Left lung (tissue), 10 donors: Measurements from ENCODE around the gene CTDSPL. TPM values are rescaled to one million over a fixed set of nuclear protein-coding genes. Genes with fewer than 3 reads are reported as not detected.
"Not testable (repeated sequence)": the region's sequence is repeated elsewhere in the genome, so short reads cannot be mapped to it uniquely, and the experiment has no call there.

Experiments used
- ATAC-seq: fragments of 200-7000 bp; cut with Tn5 transposase; one replicate; pipeline ENCODE4 v1.9.1; 2020; ENCODE audit warnings: moderate library complexity
- DNase-seq, 4 donors: peaks; one replicate each; pipeline ENCODE4 v3.0.0-alpha.2; 2013 to 2020
- H3K27ac ChIP-seq, 2 donors: fragments of 200-600 bp; sonication (generic) in 1 of 2; one replicate each; pipeline versions ENCODE4 v1.5.0 to v1.8.0; 2020 to 2021
- H3K27me3 ChIP-seq, 2 donors: fragments of 200-600 bp; sonication (generic) in 1 of 2; one replicate each; pipeline versions ENCODE4 v1.5.0 to v1.8.0; 2020 to 2021
- H3K36me3 ChIP-seq, 2 donors: fragments of 200-600 bp; sonication (generic) in 1 of 2; one replicate each; pipeline versions ENCODE4 v1.5.0 to v1.8.0; 2020 to 2021
- H3K4me1 ChIP-seq, 2 donors: fragments of 200-600 bp; one replicate each; pipeline ENCODE4 v1.8.0; 2021
- H3K4me3 ChIP-seq, 2 donors: fragments of 200-600 bp; sonication (generic) in 1 of 2; one replicate each; pipeline versions ENCODE4 v1.5.0 to v1.8.0; 2020 to 2021; ENCODE audit warnings: mild to moderate bottlenecking in 1 of 2
- H3K9me3 ChIP-seq, 2 donors: fragments of 200-600 bp; sonication (generic) in 1 of 2; one replicate each; pipeline versions ENCODE4 v1.5.0 to v1.8.0; 2020 to 2021
- CTCF ChIP-seq, 2 donors: fragments of 200-600 bp; sonication (generic) in 1 of 2; IDR thresholded peaks; one replicate each; pipeline versions ENCODE4 v1.5.0 to v1.8.0; 2021; ENCODE audit warnings: antibody characterized with exemption in 2 of 2
- intact Hi-C, 2 donors: fragments of 100-400 bp; cut with DNase I; formaldehyde crosslinking; loops; one replicate each; pipeline versions ENCODE4 v1.11.2 to v1.14.2; 2022
- polyA plus RNA-seq, 6 donors: library from polyadenylated mRNA; unstranded; fragments of 120-200 nt; gene quantifications; one replicate each; pipeline ENCODE4 v1.2.1, GENCODE V29; 2013; ENCODE audit not compliant: insufficient read length in 6 of 6
- total RNA-seq, 2 donors: library from RNA; stranded (reverse); fragmentation: NEBNext Ultra II Directional; extraction: Animal tissue kit (Norgen Biotek cat#: 25700); gene quantifications; one replicate each; pipeline ENCODE4 v1.2.1, GENCODE V29; 2021
- donor health status: DM: no; HTN: yes; CAD: no.
- donor health status: DM: no; HTN: no; CAD: no.

The CTDSPL gene
- total and polyA plus RNA-seq, 8 donors, result 46.9 to 122 (median 115) TPM

- peaks cover 0 to 22% of the 10 kb centered on the region in 2 donors for H3K4me1 ChIP-seq
- H3K9me3 ChIP-seq, result no peaks in the 10 kb centered on the region
- H3K27ac ChIP-seq, result peak overlapping the region in 1 of 2 donors; percentile 14
- no peak overlapping the region for H3K4me3 ChIP-seq
- DNase-seq (no peak), ATAC-seq (no peak)
- no peaks in the 10 kb centered on the region for H3K27me3 ChIP-seq
- H3K36me3 ChIP-seq, result no peaks in the 10 kb centered on the region
- intact Hi-C loops, result loop anchor here (5.0 to 10.0 kb wide), 2 partner anchors 111 to 113 kb away; no protein-coding TSS in a partner anchor
- no peak for TF ChIP-seq CTCF (IDR thresholded peaks at IDR 0.05)
These were observed 106.5 kb downstream of the CTDSPL start for GRCh38 chr3:37968199-37968598.

GRCh38 chr3:37968813-37969595 lies 107.3 kb downstream of the CTDSPL start:
- peaks cover 0 to 22% of the 10 kb centered on the region in 2 donors for H3K4me1 ChIP-seq
- H3K27me3 ChIP-seq, result no peaks in the 10 kb centered on the region
- intact Hi-C loops, result loop anchor here (5.0 to 10.0 kb wide), 2 partner anchors 112 to 114 kb away; no protein-coding TSS in a partner anchor
- no peak for TF ChIP-seq CTCF (IDR thresholded peaks at IDR 0.05)
- DNase-seq (no peak), ATAC-seq (no peak)
- peak overlapping the region; percentile 13 to 14 for H3K27ac ChIP-seq
- no peaks in the 10 kb centered on the region for H3K9me3 ChIP-seq
- no peak overlapping the region for H3K4me3 ChIP-seq
- H3K36me3 ChIP-seq, result no peaks in the 10 kb centered on the region

- Histone ChIP-seq H3K4me1 (peaks cover 0 to 22% of the 10 kb centered on the region in 2 donors), H3K36me3 (no peaks in the 10 kb centered on the region), H3K4me3 (no peak overlapping the region), H3K27me3 (no peaks in the 10 kb centered on the region), H3K9me3 (no peaks in the 10 kb centered on the region), H3K27ac (peak overlapping the region; percentile 13 to 14)
- TF ChIP-seq CTCF (IDR thresholded peaks at IDR 0.05), result no peak
- no peak for DNase-seq
- ATAC-seq, result no peak
- intact Hi-C loops, result loop anchor here (5.0 to 10.0 kb wide), 2 partner anchors 112 to 115 kb away; no protein-coding TSS in a partner anchor
These were observed 108.0 kb downstream of the CTDSPL start for GRCh38 chr3:37969596-37970100.

GRCh38 chr3:37970802-37971201 lies 109.1 kb downstream of the CTDSPL start:
- Histone ChIP-seq H3K4me1 (peaks cover 0 to 22% of the 10 kb centered on the region in 2 donors), H3K9me3 (no peaks in the 10 kb centered on the region), H3K4me3 (no peak overlapping the region), H3K36me3 (peaks cover 0 to 2% of the 10 kb centered on the region in 2 donors), H3K27me3 (no peaks in the 10 kb centered on the region), H3K27ac (no peak overlapping the region)
- TF ChIP-seq CTCF (IDR thresholded peaks at IDR 0.05), result no peak
- intact Hi-C loops, result no loop called here
- DNase-seq, result no peak
- ATAC-seq, result no peak

GRCh38 chr3:37971467-37971866 lies 109.8 kb downstream of the CTDSPL start:
- ATAC-seq, result no peak
- no peak for DNase-seq
- H3K36me3 ChIP-seq, result peaks cover 0 to 9% of the 10 kb centered on the region in 2 donors
- no peak overlapping the region for H3K4me3 ChIP-seq
- no peak for TF ChIP-seq CTCF (IDR thresholded peaks at IDR 0.05)
- no peak overlapping the region for H3K27ac ChIP-seq
- intact Hi-C loops, result no loop called here
- peaks cover 0 to 22% of the 10 kb centered on the region in 2 donors for H3K4me1 ChIP-seq
- no peaks in the 10 kb centered on the region for H3K9me3 ChIP-seq
- H3K27me3 ChIP-seq, result no peaks in the 10 kb centered on the region

GRCh38 chr3:37972056-37972455 lies 110.4 kb downstream of the CTDSPL start:
- H3K9me3 ChIP-seq, ATAC-seq, H3K27ac ChIP-seq, H3K4me3 ChIP-seq, H3K27me3 ChIP-seq, intact Hi-C loops, DNase-seq: not testable (repeated sequence)
- peaks cover 0 to 14% of the 10 kb centered on the region in 2 donors for H3K36me3 ChIP-seq
- peaks cover 0 to 18% of the 10 kb centered on the region in 2 donors for H3K4me1 ChIP-seq
